Right hindlimb (tissue), 1 donor: ENCODE data around the gene MFNG.

Experiments
- DNase-seq: peaks from one replicate; pipeline ENCODE4 v3.0.0-alpha.2; 2018

MFNG gene

DNA sequence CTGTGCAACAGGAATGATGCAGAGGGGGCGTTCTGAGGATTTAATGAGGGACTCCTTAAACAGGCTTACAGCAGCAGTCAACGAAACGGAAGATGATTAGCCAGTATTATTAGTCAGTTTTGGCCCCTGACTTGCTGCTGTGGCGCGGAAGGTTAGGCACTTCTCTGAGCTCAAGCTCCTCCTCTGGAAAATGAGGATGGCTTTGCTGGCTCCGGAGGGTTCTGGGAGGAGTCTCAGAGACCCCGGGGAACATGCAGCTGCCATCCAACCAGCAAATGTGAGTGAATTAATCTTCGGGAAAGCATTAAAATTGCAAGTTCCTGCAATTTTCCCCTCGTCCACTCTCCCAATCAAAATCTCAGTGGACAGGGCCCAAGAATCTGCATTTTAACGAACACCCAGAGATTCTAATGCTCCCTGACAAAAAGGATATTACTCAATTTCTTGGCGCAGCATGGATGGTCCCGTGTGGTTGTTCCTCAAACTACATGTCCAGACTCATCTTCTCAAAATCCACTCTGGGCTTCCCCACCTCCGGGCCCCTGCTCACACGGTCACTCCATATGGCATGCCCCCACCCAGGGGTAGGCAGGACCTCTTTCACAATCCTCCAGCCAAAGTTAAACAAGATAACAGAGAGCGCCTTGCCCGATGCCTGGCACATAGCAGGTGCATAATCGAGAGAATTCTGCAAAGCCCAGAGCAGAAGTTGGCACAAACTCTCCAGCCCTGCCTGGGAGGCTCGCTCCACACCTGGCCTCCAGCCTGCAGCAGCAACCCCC is 65.3 kb downstream of the MFNG start:
- DNase-seq: peak; percentile 54

DNA sequence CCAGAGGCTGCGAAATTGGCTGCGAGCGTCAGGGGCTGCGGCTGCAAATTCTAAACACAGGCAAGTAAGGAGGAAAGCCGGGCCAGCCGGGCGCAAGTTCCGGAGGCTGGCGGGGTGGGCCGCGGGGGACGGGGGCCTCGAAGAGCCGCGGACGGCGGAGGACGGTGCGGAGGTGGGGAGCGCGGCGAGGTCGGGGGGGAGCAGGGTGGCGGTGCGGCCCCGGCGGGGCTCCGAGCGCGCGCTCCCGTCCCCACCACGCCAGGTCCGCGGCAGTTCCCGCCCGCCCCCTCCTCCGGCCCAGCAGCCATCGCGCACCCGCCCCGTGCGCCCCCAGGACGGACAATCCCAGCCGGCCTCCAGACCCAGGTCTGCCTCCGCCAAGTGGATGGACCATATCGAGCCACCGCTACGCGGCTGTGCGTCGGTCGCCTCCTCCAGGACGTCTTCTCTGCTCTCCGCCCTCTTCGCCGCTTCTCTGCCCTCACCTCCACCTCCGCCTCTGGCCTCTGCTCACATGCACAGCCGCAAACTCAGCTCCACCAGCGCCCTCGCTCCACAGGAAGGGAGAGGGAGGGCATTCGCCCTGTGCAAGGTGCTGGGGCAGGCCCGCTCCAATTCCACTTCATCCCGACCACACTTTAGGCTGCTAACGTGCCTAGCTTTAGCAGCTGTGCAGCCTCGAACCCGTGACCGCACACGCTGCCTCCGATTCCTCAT is 66.1 kb downstream of the MFNG start:
- DNase-seq: no peak

DNA sequence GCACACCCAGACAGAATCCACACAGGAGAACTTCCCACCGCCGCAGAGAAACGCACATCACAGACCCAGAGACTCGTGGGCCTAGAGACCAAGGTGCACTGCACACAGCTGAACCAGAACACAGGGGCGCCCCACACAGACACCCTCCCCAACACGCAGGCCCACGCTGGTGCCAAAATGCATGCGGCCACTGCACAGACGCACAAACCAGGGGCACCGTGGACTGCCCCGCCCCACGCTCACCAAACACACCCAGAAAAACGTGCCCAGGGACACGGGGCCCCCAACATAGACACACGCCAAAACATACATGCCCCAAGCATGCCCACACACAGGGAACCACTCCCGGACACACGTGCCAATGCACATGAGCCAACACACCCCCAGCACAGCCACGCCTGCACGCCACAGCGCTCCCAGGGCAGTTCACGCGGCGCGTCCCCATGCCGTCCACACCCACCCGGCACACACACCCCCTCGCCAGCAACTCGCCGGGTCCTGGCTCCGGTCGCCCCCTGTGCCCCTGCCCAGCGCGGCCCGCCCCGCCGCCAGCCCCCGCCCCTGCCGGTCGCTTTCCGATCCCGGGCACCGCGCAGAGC is 66.7 kb downstream of the MFNG start:
- peak; percentile 37 for DNase-seq
